ENCODE data around the gene FLNC.

FLNC gene

GRCh38 chr7:128830231-128831177 lies at the start of gene FLNC:
Gene FLNC, plus strand, starts transcription at chr7:128830406. Its CDS starts 232 bp downstream, at chr7:128830638.
- DNase-seq (ENCODE audit: low spot score) = no peak

DNA sequence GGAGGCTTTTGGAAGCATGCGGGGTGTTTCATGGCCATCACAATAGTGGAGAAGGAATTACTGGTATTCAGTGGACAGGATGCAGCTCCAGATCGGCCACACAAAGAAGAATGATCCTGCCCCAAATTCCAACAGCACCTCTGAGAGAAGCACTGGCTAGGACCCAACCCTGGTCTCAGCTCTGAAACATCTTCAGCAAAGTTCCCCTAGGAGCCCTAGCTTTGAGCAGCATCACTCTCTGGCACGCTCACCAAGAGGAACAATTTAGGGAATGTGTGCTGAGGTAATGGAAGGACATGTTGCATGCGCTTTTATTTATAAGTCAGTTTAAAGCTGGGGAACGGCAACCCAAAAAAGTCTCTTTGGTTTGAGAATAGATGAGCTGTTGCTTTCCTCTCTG lies 49.1 kb upstream of the FLNC start:
- DNase-seq (ENCODE audit: low spot score) = no peak

DNA sequence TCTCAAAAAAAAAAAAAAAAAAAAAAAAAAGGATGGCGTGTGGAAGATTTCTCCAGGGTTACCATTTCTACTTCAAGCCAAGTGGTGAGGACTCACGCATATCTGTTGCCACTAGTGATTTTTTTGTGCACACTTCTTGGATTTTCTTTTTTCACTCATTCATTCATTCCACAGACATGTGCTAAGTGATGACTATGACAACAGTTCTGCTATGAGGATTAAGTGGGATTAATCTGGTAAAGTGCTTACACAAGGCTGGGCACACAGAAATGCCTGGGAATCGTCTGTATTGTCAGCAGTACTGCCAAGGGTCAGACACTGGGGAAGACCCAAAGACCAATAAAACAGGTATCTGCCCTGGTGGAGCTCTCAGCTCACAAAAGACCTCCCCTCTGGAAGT lies 48.4 kb upstream of the FLNC start:
- no peak for DNase-seq (ENCODE audit: low spot score)

DNA sequence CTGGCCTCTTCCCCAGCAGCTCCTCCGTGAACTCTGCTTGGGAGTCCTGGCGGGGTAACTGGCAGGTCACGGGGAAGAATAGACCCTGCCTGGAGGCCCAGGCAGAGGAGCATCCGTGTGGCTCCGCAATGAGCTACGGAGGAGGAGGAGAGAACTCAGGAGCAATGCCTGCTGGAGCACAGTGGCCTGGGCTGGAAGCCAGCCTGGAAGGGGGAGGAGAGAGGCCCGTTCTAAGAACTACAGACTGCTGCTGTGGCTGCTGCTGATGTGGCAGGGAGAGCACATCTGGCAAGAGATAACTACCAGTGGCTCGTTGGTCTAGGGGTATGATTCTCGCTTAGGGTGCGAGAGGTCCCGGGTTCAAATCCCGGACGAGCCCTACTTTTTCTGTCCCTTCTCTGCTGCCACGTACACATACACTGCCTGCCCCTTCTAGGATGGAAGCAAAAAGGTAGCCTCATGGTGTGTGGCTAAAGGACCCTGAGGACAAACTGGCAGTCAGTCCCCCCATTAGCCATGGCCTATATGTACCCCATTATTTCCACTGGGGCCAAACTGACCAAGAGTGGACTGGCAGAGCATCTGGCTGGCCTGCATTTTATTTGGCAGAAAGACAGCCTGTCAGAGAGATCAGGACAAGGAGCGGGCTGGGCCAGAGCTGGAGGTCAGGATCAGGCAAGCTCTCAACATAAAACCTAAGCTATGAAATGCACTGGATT lies 46.9 kb upstream of the FLNC start:
- DNase-seq (ENCODE audit: low spot score) = peak; percentile 72

DNA sequence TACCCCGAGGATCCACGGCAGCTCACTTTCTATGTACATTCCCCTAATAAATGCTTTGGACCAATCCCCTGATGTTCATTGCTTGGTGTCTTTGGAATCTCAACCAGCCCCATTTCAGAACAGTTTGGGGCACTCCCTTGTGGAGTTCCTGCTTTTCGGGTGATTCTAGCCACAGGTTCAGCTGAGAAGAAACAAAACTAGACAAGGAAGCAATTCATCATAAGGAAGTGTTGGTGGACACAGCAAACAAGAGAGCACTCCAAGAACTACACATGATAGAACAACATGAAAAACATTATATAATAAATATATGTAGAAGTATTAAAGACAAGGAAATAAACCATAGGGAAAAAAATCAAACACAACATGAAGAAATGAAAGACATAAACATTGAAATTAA lies 44.5 kb upstream of the FLNC start:
- no peak for DNase-seq (ENCODE audit: low spot score)

DNA sequence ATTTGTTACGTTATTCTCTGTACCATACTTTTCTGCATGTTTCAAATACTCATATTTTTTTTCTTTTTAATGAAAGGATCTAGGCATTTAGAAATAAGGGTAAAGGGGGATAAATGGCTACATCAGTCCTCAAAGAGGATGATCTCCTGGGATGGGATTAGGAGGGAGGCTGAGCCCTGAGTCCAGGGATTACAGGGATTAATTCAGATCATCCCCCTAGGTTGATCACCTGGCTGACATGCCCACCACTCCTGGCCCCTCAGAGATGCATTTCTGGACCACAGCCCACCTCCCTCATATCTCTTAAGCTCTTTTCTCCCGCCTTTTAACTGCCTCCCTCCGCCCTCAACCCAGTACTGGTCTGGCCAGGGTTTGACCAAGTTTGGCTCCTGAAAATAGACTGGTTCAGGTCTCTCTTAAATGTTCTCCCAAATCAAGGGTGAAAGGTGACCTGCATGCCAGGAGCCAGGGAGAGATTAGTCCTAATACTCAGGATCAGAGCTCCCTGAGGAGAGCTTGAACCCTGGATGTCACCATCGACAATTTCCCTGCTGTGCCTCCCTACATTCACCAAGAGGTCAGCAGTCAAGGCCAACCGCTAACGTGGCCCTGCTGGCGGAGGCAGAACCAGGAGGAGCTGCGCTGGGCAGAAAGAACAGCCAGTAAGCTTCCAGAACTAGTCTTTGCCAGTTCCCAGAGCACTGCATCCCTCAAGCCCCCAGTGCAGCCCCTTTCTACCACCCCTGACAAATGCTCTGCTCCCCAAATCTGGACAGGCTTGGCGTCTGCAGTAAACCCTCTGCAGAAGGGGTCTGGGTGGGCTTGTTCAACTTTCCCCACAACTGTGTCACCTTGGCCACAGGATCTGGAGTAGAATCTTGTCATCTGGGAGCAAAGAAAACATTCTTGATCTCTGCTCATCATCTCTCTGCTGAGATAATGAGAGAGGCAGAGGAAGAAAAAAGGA lies 41.5 kb upstream of the FLNC start:
- DNase-seq (ENCODE audit: low spot score) = no peak

DNA sequence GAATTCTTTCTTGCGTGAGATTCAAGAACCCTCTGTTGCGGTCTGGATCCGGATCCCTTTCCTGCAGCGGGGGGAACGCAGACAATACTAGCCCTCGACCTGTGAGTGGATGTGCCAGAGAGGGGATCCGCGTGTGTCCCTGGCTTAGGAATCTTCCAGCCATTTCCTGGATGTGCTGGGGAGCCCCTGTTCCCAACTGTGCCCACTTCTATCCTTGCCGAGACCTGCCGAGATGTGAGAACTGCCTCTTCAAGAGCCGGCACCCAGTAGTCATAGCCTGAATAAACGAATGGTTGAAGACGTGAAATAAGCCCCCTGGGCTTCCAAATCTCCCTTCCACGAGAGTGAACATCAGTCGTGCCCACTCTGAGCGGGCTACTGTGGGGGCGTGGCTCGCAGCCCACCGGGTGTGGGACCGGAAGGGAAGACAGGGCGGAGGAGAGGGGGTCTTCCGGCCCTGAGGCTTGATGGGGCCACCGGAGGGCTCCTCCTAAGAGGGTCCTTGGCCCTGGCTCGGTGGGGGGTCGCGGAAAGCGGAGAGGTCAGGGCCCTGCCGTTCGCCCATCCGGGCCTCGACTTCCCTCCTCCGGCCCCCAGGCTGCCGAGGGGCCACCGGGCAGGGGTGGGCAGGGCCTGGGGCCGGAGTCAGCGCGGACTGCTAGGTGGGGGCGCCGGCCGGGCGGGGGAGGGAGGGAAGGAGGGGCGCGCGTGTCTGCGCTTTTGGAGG lies 39.7 kb upstream of the FLNC start:
- no peak for DNase-seq (ENCODE audit: low spot score)

GRCh38 chr7:128791121-128791971 lies 38.9 kb upstream of the FLNC start, which contains the start of gene CCDC136:
Gene CCDC136, plus strand, starts transcription at chr7:128791968. Its CDS starts 444 bp downstream, at chr7:128792412.
- peak; percentile 65 for DNase-seq (ENCODE audit: low spot score)

DNA sequence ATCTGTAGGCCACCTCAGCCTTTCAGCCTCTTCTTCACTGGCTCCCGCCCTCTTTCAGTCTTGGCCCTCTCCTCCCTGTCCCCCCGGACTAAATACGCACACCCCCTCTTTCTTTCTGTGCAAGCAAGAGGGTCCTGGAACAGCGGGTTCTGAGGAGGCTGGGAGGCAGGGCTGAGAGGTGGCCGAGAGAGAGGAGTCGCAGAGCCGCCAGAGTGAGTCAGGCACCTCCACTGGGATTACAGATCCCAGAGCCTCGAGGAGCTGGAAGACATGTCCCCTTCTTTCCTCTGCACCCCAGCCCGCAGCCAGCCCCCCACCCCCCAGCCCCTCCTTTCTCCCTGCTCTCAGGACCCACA lies 38.3 kb upstream of the FLNC start:
- DNase-seq (ENCODE audit: low spot score) = no peak

- peak; percentile 79 for DNase-seq (ENCODE audit: low spot score)
Observed at GRCh38 chr7:128792471-128793180, 37.6 kb upstream of the FLNC start.

GRCh38 chr7:128793181-128793547 lies 37.0 kb upstream of the FLNC start:
- DNase-seq (ENCODE audit: low spot score) = no peak

DNA sequence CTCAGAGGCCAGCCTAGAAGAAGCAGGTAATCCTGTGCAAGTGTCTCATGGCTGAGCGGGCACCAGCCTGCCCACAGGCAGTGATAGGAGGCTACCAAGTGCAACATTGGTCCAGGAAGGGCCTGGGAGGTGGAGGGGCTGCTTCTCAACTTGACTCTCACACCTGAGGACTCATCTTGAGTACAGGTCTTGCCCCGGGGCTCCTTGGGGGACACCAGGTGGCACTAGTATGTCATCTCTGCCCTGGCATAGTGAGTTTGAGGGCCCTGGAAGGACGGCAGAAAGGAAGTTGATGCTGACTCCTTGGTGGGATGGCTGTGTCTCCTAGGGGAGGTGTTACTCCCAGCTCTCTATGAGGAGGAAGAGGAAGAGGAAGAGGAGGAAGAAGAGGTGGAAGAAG lies 36.2 kb upstream of the FLNC start:
- DNase-seq (ENCODE audit: low spot score) = no peak

DNA sequence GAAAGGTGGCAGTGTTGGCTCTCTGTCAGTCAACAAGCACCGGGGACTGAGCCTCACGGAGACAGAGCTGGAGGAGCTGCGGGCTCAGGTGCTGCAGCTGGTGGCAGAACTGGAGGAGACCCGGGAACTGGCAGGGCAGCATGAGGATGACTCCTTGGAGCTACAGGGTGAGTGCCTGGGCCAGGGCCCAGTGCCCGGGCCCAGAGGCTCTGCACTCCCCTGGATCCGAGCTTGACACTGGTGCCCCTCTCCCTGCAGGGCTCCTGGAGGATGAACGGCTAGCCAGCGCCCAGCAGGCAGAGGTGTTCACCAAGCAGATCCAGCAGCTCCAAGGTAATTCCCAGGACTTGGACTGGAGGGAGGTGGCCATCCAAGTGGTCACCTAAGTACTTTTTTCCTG lies 35.8 kb upstream of the FLNC start:
- DNase-seq (ENCODE audit: low spot score) = no peak

DNA sequence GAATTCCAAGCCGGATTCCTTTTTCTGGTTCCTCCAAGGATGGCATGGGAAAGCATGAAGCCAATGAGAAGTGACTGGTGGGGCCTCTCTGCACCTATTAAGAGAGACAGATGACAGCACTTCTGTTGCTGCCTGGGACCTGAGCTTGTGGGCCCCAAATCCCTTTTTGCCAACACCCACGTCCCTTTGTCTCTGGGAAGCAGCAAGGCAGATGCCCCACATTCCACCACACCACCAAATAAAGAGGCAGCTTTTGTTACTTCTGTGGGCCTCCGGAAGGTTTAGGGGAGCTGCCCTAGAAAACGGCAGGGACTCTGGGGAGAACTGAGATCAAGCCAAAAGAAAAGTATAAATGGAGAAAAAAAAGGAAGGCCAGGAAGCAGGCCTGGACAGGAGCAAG lies 35.1 kb upstream of the FLNC start:
- no peak for DNase-seq (ENCODE audit: low spot score)

- no peak for DNase-seq (ENCODE audit: low spot score)
Observed at GRCh38 chr7:128796327-128796726, 33.9 kb upstream of the FLNC start.

DNA sequence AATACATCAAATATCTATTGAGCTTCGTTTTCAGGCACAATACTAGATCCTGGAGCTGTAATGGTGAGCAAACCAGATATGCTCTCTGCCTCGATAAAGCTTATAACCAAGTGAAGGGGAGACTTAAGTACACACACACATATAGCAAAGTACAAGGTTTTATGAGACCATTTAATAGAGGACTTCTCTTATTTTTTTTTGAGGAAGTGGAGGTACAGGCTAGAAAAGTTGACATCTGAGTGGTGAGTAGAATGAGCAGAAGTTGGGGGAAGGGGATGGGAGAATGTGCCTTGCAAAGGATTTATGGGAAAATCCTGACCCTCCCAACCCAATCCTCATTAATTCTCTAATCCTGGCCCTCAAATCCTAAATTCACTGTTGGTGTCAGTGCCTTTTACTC lies 30.8 kb upstream of the FLNC start:
- DNase-seq (ENCODE audit: low spot score) = no peak

- DNase-seq (ENCODE audit: low spot score) = no peak
Observed at GRCh38 chr7:128800567-128800966, 29.6 kb upstream of the FLNC start.

DNA sequence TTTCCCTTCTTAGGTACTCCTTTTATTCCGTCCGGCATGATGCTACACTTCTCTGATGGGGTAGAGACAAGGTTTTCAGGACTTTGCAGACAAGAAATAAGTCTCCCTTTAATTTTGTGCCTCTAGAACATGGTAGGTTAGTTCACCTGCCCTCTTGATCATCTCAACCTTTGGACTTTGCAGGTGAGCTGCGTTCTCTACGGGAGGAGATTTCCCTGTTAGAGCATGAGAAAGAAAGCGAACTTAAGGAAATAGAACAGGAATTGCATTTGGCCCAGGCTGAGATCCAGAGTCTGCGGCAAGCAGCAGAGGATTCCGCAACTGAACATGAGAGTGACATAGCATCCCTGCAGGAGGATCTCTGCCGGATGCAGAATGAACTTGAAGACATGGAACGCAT lies 29.2 kb upstream of the FLNC start:
- DNase-seq (ENCODE audit: low spot score) = no peak

DNA sequence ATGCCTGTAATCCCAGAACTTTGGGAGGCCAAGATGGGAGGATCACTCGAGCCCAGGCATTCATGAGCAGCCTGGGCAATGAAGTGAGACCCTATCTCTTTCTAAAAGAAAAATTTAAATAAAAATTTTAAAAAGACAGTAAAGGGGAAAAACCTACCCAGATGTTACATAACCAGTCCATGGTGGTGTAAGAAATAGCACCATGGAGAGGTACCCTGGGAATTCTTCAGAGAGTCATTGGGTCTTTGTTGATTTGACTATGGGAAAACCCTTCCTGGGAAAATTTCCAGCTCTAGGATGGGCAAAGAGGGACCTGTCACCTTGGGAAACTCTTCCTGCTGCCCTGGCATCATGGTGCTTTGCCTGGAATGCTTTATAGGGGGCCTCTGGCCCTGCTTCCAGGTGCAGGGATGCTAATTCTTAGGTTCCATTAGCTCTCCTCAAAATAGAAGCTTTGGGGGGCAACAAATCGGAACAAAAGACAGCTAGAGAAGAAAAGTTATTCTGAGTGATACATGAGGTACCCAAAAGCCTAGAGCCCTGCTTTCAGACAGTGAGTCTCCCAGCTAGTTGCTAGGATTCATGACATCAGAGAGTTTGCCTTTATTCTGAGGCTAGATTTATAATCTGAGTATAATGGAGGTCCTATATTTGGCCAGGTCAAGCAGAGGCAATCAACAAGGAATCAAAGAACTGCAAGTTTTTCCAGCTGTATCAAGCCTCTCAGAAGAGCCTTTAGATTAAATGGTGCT lies 28.4 kb upstream of the FLNC start:
- DNase-seq (ENCODE audit: low spot score) = no peak

Measured in cerebellar cortex (tissue), 1 donor.